Measurements from ENCODE around the gene JAML.
"Not testable (repeated sequence)": the region's sequence is repeated elsewhere in the genome, so short reads cannot be mapped to it uniquely, and the experiment has no call there.

Gene JAML

DNA sequence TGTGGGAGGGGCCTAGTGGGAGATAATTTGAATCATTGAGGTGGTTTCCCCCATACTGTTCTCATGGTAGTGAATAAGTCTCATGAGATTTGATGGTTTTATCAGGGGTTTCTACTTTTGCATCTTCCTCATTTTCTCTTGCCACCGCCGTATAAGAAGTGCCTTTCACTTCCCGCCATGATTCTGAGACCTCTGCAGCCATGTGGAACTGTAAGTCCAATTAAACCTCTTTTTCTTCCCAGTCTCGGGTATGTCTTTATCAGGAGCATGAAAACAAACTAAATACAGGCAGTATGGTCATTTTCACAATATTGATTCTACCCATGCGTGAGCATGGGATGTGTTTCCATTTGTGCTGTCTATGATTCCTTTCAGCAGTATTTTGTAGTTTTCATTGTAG, 32.0 kb downstream of the JAML start:
- not testable (repeated sequence) for DNase-seq

DNA sequence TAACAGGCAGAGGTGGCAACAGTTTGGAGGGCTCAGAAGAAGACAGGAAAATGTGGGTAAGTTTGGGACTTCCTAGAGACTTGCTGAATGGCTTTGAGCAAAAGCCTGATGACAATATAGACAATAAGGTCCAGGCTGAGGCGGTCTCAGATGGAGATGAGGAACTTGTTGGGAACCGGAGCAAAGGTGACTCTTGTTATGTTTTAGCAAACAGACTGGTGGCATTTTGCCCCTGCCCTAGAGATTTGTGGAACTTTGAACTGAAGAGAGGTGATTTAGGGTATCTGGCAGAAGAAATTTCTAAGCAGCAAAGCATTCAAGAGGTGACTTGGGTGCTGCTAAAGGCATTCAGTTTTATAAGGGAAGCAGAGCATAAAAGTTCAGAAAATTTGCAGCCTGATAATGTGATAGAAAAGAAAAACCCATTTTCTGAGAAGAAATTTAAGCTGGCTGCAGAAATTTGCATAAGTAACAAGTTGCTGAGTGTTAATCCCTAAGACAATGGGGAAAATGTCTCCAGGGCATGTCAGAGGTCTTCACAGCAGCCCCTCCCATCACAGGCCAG, 33.8 kb downstream of the JAML start:
- DNase-seq, result not testable (repeated sequence)

DNA sequence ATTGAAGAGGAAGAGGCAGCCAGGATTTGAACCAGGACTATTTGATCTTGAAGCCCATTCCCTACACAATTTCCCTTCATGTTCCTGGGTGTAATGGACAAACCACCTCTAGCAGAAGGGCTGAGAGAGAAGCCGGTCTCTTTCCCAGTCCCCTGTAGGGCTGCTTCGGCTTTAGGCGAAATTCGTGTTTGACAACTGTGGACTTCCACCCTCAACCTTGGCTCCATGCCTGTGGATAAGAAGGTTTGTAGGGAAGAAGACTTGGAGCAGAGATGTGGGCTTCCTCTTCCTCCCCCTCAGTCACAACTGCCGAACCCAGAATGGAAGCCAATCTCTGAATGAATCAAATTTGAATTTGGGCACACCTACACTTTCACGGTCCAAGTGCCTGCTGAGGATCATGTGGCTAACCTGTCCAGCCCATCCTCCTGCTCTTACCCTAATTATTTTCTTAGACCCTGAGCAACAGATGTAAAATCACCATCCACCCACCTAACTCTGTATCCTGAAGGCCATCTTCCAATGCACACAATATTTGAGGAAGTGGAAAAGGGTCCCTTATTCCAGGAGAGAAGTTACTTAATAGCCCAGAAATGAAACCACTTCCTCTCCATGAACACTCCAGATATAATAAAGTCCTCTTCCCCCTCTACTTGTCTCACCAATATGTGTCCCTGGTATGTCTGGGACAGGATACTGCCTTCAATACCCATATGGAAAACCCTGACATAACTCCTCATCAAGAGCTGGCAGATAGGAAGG, 38.3 kb downstream of the JAML start:
- no peak for DNase-seq

DNA sequence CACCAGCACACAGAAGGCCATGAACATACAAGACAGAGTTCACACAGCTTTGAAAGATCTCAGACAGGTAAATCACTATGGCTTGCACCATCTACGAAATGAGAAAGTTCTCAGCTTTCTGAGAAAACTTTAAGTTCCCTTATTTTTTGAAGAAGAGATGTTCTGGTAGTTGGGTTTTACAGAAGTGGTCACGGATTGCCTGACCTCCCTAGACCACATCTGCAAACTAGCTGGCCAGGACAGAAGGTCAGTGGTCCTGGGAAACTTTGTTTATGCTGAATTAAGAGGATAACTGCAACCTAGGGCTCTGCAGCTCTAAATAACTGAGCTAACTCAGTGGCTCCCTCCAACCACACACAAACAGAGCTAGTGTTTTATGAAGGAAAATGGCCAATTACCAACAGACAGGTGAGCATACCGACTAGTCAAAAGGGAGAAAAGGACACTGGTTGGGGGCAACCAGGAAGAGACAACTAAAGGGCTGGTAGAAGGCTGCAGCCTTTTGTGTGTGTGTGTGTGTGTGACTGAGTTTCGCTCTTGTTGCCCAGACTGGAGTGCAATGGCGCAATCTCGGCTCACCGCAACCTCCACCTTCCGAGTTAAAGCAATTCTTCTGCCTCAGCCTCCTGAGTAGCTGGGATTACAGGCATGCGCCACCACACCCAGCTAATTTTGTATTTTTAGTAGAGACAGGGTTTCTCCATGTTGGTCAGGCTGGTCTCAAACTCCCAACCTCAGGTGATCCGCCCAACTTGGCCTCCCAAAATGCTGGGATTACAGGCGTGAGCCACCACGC, 39.8 kb downstream of the JAML start:
- no peak for DNase-seq

DNA sequence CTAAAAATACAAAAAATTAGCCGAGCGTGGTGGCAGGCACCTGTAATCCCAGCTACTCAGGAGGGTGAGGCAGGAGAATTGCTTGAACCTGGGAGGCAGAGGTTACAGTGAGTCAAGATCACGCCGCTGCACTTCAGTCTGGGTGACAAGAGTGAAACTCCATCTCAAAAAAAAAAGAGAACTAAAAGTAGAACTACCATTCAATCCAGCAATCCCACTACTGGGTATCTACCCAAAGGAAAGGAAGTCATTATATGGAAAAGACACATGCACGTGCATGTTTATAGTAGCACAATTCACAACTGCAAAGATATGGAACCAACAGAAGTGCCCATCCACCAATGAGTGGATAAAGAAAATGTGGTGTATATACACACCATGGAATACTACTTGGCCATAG, 41.1 kb downstream of the JAML start:
- not testable (repeated sequence) for DNase-seq

DNA sequence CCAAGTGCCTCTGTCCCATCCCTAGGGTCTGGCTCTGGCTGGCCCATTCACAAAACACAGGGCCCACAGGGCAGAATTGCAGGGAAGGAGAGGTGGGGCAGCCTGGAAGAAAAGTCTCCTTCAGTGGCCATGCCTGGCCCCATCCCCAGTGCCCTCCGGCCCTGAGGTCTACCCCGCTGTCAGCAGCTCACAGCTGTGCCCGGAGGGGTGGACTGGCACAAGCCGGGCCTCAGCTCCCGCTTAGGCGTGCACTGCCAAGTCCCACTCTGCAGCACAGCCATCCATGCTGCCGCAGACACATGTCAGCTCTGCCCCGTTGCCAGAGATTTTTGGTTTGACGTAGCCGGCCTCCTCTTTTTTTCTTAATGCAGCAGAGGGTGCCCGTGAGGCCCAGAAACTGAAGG, 44.5 kb downstream of the JAML start:
- DNase-seq, result no peak

DNA sequence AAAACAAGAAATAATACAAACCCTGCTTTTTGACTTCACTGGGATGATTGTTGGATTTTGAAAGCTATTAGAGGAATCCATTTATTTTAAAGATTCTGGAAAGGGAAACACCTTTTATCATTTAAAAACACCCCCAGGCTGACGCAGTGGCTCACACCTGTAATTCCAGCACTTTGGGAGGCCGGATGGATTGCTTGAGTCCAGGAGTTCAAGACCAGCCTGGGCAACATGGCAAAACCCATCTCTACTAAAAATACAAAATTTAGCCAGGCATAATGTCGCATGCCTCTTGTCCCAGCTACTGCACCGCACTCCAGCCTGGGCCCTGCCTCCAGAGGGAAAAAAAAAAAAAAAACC, 48.1 kb downstream of the JAML start:
- DNase-seq, result no peak

DNA sequence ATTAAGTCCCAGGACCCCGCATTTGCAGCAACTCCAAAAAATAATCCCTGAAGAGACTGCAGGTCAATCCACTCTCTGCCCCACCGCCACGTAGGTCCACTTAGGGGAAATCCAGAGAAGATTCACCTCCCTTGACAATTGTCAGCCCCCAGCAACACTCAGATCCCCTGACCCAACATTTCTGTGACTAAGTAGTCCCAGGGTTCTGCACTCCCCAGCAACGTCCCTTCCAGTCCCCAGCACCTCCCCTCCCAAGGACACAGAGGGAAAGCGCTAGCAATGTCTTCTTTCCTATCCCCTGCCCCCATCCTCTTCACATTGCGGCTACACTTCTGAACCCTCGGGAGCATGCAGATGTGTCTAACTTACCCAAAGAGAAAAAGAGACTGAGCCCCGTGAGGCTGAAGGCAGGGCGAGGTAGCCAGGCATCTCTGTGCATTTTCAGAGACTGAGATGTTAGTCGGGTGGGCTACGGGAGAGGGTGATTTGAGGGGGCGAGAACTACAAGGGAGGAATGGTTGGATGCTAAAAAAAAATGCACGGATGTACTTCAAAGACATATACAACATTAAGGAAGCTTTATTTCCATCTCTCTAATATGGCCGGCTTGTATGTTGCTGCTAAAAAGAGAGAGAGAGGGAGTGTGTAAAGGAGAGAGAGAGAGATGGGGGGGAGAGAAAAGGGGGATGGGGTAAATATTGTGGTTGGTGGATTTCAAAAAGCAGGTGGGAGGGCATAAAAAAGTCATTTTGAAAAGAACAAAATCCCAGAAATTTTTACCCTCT, 48.6 kb downstream of the JAML start, which contains the start of gene SCN2B:
SCN2B (minus strand) TSS at position 647 of the 785 bp plus-strand sequence; CDS start at position 439, 208 bp downstream.
- DNase-seq, result no peak

DNA sequence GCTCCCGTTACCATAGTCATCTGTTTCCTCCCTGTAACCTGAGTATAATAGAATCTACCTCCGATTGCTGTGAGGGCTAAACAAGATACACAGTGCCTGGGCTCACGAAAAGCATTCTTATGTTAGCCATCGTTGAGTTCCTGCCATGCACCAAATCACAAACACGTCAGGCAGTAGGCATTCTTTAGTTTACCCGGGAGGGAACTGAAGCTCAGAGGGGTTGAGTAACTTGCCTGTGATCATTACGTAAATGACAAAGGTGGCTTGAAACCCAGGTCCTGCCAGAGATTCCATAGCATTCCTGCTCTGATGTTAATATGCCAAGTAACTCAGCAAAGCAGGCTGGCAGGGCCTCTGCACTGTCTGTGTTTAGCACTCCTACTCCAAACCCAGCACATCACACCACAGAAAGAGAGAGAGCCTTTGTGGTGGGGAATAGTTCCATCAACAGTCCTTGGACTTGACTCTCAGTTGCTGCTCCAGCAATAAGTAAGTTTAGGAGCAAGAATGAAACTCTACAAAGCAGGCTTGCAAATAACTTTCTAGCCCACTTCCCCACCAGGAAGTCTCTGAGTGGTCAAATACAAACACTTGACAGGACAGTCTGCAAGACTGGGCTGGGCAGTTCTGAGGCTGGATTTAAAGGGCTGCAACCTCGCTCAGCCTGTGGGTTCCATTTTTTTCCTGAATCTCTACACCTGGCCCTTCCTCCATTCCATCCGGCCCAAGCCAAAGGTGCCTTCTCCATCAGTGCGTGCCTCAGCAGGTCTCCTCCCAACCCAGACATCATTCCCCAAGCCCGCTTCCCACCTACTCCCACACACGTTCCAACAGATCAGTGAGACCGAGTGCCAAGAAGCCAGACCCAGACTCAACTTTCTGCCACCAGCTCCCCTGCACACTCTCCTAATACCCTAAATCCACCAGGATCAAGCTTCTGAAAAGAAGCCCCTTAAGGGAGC, 49.5 kb downstream of the JAML start:
- no peak for DNase-seq

DNA sequence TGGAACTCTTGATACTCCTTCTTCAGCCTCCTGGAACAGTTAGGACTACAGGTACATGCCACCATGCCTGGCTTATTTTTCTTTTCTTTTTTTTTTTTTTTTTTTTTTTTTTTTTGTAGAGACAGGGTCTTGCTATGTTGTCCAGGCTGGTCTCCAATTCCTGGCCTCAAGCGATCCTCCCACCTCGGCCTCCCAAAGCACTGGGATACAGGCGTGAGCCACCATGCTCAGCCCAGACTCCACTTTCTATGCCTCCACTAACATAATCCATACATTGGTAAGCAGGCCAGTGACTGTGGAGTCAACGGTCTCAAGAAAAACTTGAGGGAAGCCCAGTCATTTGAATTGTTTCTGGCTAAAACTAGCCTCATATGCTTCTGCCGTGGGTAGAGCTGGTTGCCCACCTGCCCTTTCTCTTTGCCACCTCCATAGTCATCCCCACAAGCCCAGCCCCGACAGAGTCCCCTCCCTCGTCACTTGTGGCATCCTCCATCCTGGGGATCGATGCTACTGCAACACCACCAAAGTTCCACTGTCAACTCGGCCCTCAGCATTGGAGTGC, 50.7 kb downstream of the JAML start:
- no peak for DNase-seq

DNA sequence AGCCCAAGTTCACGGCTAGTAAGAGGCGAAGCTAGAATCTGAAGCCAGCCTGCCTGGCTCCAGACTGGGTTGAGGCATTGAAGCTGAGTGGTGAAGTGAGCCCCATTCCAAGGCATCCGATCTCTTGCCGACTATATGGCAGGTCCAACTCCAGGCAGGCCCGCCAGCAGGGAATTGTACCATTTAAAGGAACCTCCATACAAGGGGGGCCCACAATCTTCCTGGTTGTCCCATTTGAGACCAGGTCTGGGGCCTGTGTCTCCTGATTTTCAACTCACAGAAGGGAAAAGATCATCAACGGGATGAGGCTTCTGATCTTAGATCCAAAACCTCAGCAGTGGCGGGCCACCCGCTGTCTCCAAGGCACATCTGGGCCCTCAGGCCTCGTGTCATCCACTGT, 52.5 kb downstream of the JAML start:
- no peak for DNase-seq

DNA sequence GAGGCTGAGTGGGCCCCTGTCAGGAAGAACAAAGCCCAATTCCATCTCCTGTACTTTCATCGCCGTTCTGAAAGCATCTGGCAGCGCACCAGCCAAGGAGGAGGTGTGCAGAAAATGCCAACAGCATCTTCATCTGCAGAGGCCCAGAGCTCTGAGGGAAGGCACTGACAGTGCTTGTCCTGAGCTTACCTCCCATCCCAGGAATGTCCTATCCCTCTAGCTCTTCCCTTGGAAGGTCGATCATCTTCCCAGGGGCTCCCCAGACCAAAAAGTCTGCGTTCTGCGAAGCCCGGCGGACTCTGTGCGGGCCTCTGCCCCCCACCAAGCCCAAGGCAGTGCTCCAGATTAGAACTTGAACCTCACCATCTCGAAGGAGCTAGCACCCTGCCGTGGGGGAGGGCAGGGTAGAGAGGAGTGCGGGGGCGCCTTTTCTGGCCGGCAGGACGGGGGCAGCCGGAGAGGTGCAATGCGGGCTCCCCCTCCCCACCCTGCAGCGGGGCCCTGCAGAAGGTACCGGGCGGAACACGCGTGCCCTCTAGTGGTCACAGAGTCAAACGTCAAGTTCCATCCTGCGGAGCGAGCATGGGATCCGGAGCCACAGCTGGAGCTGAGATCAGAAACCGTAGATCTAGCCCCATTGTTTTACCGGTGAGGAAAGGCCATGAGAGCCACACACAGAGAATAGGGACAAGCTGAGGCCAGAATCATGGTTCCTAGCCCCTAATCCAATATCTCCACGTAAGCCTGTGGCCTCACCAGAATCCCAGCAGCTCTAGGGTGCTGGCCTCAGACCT, 53.3 kb downstream of the JAML start:
- peak; percentile 71 for DNase-seq

DNA sequence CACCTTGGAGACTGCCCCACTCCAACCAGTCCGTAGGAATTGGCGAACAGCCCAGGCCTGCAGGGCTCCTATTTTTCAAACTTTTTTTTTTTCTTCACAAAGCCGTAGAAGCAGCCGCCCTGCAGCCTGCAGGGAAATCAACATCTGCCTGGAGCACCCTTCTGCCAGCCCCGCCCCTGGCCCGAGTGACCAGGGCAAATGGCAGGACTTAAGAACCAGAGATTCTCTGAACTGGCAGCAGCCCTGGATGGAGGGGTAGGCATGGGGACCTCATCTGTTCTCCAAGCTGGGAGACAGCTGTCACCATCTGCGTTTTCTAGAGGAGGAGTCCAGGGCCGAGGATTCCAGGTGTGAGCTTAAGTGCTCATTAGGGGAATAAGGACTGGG, 53.9 kb downstream of the JAML start:
- DNase-seq, result no peak

DNA sequence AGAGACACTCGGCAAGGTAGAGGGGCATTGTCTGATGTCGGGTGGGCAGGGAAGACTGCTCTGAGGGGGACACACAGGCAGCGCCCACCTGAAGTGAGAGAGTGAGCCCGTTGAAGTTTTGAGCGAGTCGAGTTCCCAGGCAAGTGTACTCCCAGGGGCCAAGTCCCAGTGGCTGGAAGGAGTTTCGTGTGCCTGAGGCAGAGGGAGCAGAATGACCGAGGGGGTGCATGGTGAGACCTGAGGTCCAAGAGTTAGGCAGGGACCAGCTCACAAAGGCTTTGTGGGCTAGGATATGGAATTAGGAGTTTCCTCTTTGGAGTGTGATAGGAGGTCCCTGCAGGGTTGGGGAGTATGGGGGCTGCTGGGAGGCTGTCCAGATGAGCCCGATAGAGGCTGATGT, 54.6 kb downstream of the JAML start:
- DNase-seq, result no peak

DNA sequence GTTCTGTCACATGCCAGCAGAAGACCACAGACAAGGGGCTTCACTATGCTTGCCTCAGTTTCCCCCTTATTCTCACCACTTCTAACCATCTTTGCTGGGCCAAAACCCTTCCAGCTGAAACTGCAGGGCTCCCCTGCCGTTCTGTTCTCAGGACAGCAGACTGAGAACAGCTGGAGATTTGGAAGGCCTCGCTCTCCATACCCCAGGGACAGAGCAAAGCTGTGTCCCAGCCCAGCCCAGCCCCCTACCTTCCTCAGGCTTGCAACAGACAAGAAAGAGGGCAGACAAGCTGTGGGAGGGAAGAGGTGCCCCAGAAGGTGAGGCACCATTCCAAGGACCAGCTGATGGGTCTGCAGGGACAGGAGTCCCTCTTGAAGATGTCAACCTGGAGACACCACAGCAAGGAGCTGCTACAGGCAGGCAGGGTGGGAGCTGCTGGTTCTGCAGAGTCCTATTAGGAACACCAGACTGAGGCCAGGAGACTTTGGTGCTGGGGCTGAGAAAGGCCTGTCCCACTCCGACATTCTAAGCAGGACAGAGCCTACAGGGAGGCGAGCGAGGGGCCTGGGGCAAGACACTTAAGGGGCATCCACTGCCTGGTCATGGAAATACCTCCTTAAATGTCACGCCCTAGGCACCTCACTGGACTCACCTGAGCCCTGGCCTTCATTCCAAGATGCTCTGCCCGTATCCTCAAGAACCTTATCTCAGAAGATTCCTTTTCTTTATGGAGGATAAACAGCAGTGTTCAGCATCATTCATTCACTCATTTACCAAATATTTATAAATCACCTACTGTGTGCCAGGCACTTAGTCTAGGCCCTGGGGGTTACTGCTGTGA, 55.3 kb downstream of the JAML start:
- DNase-seq, result no peak

DNA sequence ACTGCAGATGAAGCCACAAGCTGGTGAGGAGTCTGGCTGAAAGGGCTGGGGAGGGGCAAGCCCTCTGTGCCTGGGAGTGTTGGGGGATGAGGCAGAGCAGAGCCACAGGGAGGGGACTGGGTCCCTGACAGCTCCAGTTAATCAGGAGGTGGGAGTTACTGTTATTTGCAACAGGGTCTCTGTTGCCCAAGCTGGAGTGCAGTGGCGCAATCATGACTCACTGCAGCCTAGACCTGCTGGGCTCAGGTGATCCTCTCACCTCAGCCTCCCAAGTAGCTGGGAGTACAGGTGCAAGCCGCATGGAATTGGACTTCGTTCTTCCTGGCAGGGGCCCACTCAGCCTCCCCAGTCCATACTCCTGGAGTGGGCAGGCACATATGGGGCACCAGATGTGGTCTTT, 56.1 kb downstream of the JAML start:
- DNase-seq, result no peak

DNA sequence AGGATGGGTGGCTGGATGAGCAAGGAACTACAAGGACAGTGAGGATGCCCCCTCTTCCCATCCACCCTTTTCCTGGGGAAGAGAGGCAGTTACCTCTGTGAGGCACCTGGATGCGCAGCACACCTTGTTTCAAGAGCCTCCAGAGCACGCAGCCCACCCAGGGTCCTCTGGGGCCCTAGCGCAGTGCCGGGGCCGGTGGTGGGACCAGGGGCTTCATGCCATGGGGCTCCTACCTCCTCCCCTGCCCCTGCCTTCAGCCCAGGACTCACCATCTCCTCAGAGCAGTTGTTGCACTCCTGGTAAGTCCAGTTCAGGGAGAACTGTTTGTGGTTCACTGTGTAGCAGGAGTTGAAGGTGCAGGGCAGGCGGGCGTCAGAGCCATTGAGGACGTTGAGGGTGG, 56.5 kb downstream of the JAML start:
- DNase-seq, result no peak

DNA sequence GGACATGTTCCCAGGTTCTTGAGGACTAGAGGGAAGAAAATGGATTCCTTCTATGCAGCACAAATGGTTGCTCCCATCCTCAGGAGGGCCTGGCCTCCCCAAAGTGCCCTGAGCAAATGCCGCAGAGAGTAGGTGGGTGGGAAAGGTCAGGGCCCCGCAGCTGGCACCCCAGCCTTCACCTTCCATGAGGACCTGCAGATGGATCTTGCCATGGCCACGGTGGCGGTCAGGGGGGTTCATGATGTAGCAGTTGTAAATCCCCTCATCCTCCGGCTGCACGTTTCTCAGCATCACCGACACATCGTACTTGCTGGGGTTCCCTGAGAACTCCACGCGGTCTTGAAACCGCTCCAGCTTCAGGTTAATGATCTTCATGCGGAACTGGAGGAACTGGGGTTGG, 56.9 kb downstream of the JAML start:
- no peak for DNase-seq

DNA sequence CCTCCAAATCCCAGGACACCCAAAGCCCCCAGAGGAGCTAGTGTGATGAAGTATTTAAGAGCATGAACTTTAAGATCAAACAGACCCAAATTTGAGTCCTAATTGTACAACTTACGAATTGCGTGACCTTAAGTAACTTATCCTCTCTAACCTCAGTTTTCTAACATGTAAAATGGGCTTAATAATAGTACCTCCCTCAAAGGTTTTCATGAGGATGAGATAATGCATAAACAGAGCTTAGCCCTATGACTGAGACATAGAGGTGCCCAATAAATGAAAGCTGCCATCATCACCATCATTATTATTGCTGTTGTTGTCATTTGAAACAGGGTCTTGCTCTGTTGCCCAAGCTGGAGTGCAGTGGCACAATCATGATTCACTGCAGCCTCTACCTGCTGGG, 57.6 kb downstream of the JAML start:
- no peak for DNase-seq

DNA sequence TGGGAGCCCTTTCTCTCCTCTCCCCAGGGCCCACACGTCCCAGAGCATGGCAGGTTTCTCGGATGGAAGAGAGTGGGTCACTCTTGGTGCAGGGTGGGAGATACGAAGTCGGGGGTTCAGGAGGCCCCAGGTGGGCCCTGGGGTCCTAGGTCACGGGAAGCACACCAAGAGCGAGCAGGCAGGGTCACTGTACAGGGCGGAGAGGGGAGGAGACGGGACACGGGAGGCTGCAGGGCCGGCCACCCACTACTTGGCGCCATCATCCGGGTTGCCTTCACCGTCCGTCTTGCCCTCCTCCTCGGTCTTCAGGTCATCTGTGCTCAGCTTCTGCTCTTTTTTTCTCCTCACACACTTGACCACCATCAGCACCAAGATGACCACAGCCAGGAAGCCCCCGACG, 58.2 kb downstream of the JAML start:
- no peak for DNase-seq
